ENCODE data around the gene NCOR1.
"Not testable (repeated sequence)": the region's sequence is repeated elsewhere in the genome, so short reads cannot be mapped to it uniquely, and the experiment has no call there.

Gene NCOR1

DNA sequence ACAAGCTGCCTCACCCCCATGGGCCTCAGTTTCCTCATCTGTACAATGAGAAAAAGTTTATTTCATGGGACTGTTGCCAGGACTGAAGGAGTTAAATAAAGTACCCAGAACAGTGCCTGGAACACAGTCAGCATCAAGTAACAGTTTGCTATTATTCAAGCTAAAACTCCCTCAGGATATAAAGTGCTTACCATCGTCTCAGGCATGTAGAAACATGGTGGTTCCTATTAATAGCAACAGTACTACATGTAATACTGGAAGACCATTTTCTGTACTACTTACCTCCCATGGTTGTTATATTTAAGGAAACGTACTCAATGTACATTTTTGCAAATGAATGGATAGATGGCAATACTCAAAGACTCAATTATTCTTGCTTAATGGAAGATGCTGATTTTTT, 93.4 kb downstream of the NCOR1 start:
- CTCF ChIA-PET = interaction anchor here (2.8 kb wide), 1 partner anchor 11 kb away, joined by 11 read pairs; no protein-coding TSS in a partner anchor

GRCh38 chr17:16120937-16121336, 94.4 kb downstream of the NCOR1 start:
- POLR2A ChIA-PET = no interaction called here
- CTCF ChIA-PET = no interaction called here
- no peak for TF ChIP-seq CTCF (IDR thresholded peaks at IDR 0.05; ENCODE audit: control extremely low read depth, extremely low read depth, low read depth, missing control alignments)

More for the DNA sequence above, 93.4 kb downstream of the NCOR1 start:
- TF ChIP-seq CTCF (IDR thresholded peaks at IDR 0.05; ENCODE audit: control extremely low read depth, extremely low read depth, low read depth, missing control alignments) = no peak
- DNase-seq (ENCODE audit: extremely low spot score) = no peak
- POLR2A ChIA-PET = no interaction called here

GRCh38 chr17:16117149-16117548, 98.2 kb downstream of the NCOR1 start:
- ChIA-PET CTCF (interaction anchor here (0.8 to 1.6 kb wide), 2 partner anchors 36 to 88 kb away, joined by 3 to 4 read pairs; no protein-coding TSS in a partner anchor), POLR2A (no interaction called here)
- DNase-seq (ENCODE audit: extremely low spot score) = no peak
- TF ChIP-seq CTCF (IDR thresholded peaks at IDR 0.05; ENCODE audit: control extremely low read depth, extremely low read depth, low read depth, missing control alignments) = no peak

More at GRCh38 chr17:16120937-16121336, 94.4 kb downstream of the NCOR1 start:
- DNase-seq (ENCODE audit: extremely low spot score) = no peak

GRCh38 chr17:16115077-16115698, 100.1 kb downstream of the NCOR1 start:
- POLR2A ChIA-PET; DNase-seq (ENCODE audit: extremely low spot score): not testable (repeated sequence)
- CTCF ChIA-PET = interaction anchor here (1.2 kb wide), 1 partner anchor 14 kb away, joined by 3 read pairs; no protein-coding TSS in a partner anchor

- no peak for TF ChIP-seq CTCF (IDR thresholded peaks at IDR 0.05; ENCODE audit: control extremely low read depth, extremely low read depth, low read depth, missing control alignments)
- DNase-seq (ENCODE audit: extremely low spot score) = no peak
- POLR2A ChIA-PET = no interaction called here
- CTCF ChIA-PET = no interaction called here
Measured at GRCh38 chr17:16108871-16109270, 106.5 kb downstream of the NCOR1 start.

- DNase-seq (ENCODE audit: extremely low spot score) = no peak
- no peak for TF ChIP-seq CTCF (IDR thresholded peaks at IDR 0.05; ENCODE audit: control extremely low read depth, extremely low read depth, low read depth, missing control alignments)
- POLR2A ChIA-PET = no interaction called here
- CTCF ChIA-PET = no interaction called here
Measured at GRCh38 chr17:16108386-16108785, 106.9 kb downstream of the NCOR1 start.

GRCh38 chr17:16107165-16107770, 108.1 kb downstream of the NCOR1 start:
- POLR2A ChIA-PET = interaction anchor here (0.6 kb wide), 1 partner anchor 682 kb away, joined by 4 read pairs; no protein-coding TSS in a partner anchor
- no peak for TF ChIP-seq CTCF (IDR thresholded peaks at IDR 0.05; ENCODE audit: control extremely low read depth, extremely low read depth, low read depth, missing control alignments)
- CTCF ChIA-PET = no interaction called here
- DNase-seq (ENCODE audit: extremely low spot score) = no peak

Measured in GM10248 (cell line).